ENCODE results near the gene USHBP1. TPM values are rescaled to one million over a fixed set of nuclear protein-coding genes. Genes with fewer than 3 reads are reported as not detected.

The USHBP1 gene
- total and polyA plus RNA-seq, 2 of the 13 experiments (the other 11 are each of a cell fraction or from before 2014, with no cell fraction given), result 0.15 to 1.5 TPM

- TF ChIP-seq ZBTB2 (CRISPR knock-in tag; IDR thresholded peaks at IDR 0.05; ENCODE audit: low read depth) (no peak), ZNF430 (CRISPR knock-in tag; IDR thresholded peaks at IDR 0.05) (peak; percentile 70; the same call in 1 of the 2 replicates), ATF5 (CRISPR knock-in tag; IDR thresholded peaks at IDR 0.05; ENCODE audit: low read depth) (no peak), ZNF180 (CRISPR knock-in tag; IDR thresholded peaks at IDR 0.05; ENCODE audit: borderline replicate concordance, low read depth) (no peak), BRF2 (CRISPR knock-in tag; IDR thresholded peaks at IDR 0.05) (no peak), ZBTB10 (CRISPR knock-in tag; IDR thresholded peaks at IDR 0.05; ENCODE audit: borderline replicate concordance) (no peak), PHF5A (CRISPR knock-in tag; IDR thresholded peaks at IDR 0.05; ENCODE audit: low read depth, unreplicated experiment) (no peak), MZF1 (CRISPR knock-in tag; IDR thresholded peaks at IDR 0.05; ENCODE audit: borderline replicate concordance) (no peak), ZZZ3 (CRISPR knock-in tag; IDR thresholded peaks at IDR 0.05; ENCODE audit: borderline replicate concordance) (no peak), MTERF4 (CRISPR knock-in tag; IDR thresholded peaks at IDR 0.05) (no peak), ATF6 (CRISPR knock-in tag; conservative IDR thresholded peaks at IDR 0.05) (no peak), SNAPC2 (CRISPR knock-in tag; IDR thresholded peaks at IDR 0.05) (peak; percentile 34; the same call in 1 of the 2 replicates), SIX4 (CRISPR knock-in tag; IDR thresholded peaks at IDR 0.05) (no peak), ZNF576 (CRISPR knock-in tag; IDR thresholded peaks at IDR 0.05) (no peak), POLR2G (IDR thresholded peaks at IDR 0.05; ENCODE audit: low read depth, low read length) (no peak), ZNF816 (CRISPR knock-in tag; IDR thresholded peaks at IDR 0.05; ENCODE audit: borderline replicate concordance) (no peak), AGO2 (optimal IDR thresholded peaks at IDR 0.05; ENCODE audit: low read depth, low read length) (peak; percentile 74), TARDBP (CRISPR knock-in tag; IDR thresholded peaks at IDR 0.05) (peak; percentile 61; the same call in 1 of the 2 replicates)
Observed at GRCh38 chr19:17240062-17240752, 24.3 kb downstream of the USHBP1 start (continued).

Measured in HepG2 (cell line).